Ecto neural progenitor cell (in vitro differentiated cells): ENCODE results near the gene ZXDB.
"Not testable (repeated sequence)": the region's sequence is repeated elsewhere in the genome, so short reads cannot be mapped to it uniquely, and the experiment has no call there.

Experiments
- DNase-seq: peaks from one replicate; pipeline ENCODE4 v3.0.0-alpha.2; 2018; ENCODE audit warnings: low spot score

ZXDB gene

GRCh38 chrX:57591284-57592159 is at the start of gene ZXDB:
ZXDB (plus strand) TSS chrX:57592011; CDS start chrX:57592049, 38 bp downstream.
- not testable (repeated sequence) for DNase-seq

DNA sequence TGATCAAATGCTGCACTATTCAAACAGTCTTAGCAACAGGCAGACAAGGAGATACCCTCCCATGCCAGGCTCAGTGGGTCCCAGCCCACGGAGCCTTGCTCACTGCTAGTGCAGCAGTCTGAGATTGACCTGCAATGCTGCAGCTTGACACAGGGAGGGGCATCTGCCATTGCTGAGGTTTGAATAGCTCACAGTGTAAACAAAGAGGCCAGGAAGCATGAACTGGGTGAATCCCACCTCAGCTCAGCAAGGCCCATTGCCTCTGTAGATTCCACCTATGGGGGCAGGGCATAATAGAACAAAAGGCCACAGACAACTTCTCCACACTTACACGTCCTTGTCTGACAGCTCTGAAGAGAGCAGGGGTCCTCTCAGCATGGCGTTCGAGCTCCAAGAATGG is 26.6 kb upstream of the ZXDB start:
- no peak for DNase-seq

DNA sequence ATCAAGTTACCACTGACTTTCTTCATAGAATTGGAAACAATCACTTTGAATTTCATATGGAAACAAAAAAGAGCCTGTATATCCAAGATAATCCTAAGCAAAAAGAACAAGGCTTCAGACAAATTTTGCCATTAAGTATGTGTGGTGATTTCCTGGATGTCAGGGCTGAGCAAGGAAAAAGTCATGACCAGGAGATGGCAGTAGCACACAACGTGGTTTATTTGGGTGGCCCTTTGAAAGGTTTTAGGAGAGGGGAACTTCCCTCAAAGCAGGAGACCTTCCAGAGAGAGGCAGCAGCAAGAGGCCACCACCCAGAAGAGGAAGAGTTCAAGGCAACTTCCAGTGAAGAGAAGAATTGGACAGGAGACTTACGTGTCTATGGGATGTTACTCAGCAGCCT is 18.1 kb upstream of the ZXDB start:
- no peak for DNase-seq

GRCh38 chrX:57582948-57583347 is 8.9 kb upstream of the ZXDB start:
- not testable (repeated sequence) for DNase-seq

GRCh38 chrX:57583477-57583876 is 8.3 kb upstream of the ZXDB start:
- DNase-seq, result no peak

- DNase-seq, result no peak
Measured at GRCh38 chrX:57586360-57586759, 5.5 kb upstream of the ZXDB start.

- no peak for DNase-seq
Measured at GRCh38 chrX:57587062-57587461, 4.7 kb upstream of the ZXDB start.

DNA sequence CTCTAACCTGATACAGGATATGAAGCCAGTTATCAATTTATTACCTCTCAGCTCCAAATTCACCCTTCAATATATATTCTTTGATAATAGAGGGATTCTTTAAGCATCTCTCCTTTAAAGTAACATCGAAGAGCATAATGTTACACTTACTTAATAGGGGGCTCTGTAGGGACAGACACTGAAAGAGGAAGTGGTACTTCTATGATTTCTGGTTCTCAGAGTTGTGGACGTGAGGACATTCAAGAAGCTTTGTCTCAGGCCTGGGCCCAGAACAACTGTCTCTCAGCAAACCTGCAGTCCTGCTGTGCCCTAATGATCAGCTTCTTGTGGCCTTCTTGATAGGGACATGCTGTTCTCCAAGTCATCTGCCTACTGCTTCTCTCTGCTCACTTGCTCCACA is 4.2 kb upstream of the ZXDB start:
- DNase-seq, result no peak

DNA sequence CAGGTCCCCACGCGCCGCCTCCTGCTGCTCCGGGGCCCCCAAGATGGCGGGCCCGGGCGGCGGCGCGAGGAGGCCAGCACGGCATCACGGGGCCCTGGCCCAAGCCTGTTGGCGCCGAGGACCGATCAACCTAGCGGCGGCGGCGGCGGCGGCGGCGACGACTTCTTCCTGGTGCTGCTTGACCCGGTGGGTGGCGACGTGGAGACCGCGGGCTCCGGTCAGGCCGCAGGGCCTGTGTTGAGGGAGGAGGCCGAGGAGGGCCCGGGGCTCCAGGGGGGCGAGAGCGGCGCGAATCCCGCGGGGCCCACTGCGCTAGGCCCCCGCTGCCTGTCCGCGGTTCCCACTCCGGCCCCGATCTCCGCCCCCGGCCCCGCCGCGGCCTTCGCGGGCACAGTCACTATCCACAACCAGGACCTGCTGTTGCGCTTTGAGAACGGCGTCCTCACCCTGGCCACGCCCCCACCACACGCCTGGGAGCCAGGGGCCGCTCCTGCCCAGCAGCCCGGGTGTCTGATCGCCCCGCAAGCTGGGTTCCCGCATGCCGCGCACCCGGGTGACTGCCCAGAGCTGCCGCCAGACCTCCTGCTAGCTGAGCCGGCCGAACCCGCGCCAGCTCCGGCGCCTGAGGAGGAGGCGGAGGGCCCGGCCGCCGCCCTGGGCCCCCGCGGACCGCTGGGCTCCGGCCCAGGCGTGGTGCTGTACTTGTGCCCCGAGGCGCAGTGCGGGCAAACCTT is 516 bp downstream of the ZXDB start:
- DNase-seq, result peak; percentile 57

- DNase-seq, result peak; percentile 65
Measured at GRCh38 chrX:57592894-57593215, 1.0 kb downstream of the ZXDB start.

GRCh38 chrX:57595381-57595811 is 3.6 kb downstream of the ZXDB start:
- no peak for DNase-seq

DNA sequence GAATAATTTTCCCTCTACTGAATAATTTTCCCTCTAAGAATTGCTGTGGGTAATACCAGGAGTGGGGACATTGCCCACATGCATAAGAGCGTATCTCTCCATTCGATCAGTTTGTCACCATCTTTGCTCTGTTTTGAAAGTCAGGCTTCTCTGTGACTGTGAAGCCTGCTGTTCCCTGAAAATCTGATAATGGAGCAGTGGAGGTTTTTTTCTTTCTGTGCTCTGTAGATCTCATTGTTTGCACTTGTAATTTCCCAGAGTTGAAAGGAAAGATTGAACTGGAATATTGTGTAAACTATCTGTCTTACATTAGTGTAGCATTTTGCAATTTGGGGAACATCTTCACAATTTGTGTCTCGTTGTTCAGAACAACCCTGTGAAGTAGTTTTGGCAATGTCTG is 4.3 kb downstream of the ZXDB start:
- DNase-seq, result no peak

DNA sequence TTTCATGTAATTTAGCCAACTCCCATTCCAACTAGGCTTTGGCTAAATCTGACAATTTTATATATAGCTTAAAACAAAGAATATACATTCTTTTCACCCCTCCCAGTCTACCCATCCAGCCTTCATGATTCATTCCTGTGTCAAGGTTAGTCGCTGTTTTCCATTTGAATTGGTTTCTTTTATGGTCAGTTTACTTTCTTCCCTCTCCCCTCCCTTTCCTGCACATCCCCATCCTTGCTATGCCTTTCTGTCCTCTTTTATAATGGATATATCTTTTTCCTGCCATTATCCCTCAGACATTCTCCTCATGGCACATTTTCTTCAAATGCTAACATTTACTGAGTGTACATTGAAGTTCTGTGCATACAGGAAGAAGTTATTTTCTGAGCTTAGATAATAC is 4.7 kb downstream of the ZXDB start:
- DNase-seq, result no peak

DNA sequence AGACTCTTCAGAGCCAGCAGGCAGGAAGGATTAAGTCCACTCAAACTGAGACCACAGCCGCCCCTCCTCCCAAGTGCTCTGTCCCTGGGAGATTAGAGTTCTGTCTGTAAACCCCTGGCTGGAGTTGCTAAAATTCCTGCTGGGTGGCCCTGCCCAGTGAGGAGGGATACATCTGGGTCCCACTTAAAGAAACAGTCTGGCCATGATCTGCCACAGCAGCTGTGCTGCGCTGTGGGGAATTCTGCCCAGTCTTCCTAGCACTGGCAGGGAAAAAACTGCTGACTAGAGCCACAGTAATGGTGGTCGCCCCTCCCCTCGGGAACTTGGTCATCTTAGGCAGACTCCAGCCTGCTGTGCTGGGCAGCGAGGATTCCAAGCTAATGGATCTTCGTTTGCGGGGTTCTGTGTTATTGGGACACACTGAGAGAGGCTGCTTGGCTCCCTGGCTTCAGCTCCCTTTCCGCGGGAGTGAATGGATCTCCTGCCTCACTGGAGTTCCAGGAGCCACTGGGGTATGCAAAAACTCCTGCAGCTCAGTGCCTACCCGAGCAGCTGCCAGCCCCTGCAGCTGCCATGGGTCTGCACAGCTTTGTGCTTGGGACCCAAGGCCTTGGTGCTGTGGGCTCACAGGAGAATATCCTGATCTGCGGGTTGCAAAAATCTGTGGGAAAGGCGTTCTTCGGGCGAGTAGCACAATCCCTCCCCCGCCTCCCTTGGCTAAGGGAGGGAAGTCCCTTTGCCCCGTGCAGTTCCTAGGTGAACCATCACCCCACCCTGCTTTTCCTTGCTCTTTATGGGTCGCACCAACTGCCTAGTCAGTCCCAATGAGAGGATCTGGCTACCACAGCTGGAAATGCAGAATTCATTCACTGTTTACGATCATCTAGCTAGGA is 15.7 kb downstream of the ZXDB start:
- peak; percentile 47 for DNase-seq

DNA sequence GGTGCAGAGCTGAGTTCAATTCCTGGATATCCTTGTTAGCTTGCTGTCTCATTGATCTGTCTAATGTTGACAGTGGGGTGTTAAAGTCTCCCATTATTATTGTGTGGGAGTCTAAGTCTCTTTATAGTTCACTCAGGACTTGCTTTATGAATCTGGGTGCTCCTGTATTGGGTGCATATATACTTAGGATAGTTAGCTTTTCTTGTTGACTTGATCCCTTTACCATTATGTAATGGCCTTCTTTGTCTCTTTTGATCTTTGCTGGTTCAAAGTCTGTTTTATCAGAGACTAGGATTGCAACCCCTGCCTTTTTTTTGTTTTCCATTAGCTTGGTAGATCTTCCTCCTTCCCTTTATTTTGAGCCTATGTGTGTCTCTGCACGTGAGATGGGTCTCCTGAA is 21.5 kb downstream of the ZXDB start:
- DNase-seq, result not testable (repeated sequence)

- not testable (repeated sequence) for DNase-seq
Measured at GRCh38 chrX:57629438-57629837, 37.6 kb downstream of the ZXDB start.

DNA sequence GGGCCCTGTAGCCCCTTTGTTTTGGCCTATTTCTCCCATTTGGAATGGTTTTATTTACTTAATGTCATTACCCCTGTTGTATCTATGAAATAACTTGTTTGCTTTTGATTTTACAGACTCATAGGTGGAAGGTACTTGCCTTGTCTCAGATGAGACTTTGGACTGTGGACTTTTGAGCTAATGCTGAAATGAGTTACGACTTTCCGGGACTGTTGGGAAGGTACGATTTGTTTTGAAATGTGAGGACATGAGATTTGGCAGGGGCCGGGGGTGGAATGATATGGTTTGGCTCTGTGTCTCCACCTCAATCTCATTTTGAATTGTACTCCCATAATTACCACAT is 48.8 kb downstream of the ZXDB start:
- no peak for DNase-seq

DNA sequence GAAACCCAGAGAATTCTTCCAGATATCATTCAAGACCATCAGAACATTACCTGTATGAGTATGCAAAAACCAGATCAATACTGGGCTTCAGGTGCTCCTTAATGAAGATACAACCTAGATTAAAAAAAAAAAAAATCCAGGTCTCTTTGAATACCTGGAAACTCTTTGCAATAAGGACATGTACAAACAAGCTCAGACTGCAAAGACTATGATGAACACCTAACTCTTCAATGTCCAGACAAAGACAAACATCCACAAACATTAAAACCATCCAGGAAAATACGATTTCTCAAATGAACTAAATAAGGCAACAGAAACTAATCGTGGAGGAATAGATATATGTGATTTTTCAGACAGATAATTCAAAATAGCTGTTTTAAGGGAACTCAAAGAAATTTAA is 49.5 kb downstream of the ZXDB start:
- DNase-seq, result no peak

DNA sequence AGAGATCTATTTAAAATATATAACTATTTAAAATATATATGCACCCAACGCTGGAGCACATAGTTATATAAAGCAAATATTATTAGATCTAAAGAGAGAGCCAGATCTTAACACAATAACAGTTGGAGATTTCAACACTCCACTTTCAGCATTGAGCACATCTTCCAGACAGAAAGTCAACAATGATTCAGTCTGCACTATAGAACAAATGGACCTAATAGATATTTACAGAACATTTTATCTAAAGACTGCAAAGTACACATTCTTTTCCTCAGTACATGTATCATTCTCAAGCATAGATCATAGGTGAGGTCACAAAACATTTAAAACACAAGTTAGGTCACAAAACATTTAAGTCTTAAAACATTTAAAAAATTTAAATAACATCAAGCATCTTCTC is 51.9 kb downstream of the ZXDB start:
- DNase-seq, result no peak

DNA sequence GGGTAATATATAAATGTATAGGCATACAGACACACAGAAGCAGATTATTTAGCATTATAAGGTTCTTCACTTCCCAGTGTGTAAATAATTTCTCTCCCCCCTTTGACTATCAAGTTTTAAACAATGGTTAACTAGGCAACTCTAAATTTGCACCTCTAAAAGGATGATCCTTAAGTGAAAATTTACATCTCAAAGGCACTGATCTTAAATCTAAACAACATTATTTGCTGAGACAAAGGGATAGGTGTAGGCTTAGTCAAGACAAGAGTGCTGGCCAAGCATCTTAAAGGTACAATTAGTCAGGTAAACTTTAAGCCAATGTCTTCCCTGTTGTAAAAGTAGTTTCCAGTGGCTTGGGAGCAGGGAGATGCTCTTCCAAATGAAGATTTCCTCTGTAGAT is 55.2 kb downstream of the ZXDB start:
- no peak for DNase-seq
